H1 (cell line): Measurements from ENCODE around the gene BCL2L12. TPM values are rescaled to one million over a fixed set of nuclear protein-coding genes. Genes with fewer than 3 reads are reported as not detected.

ENCODE experiments used
- CTCF ChIA-PET: fragments of 300-600 bp; sonication (Branson Sonifier 250); formaldehyde crosslinking; loops from one replicate; lab custom pipeline; 2021; ENCODE audit not compliant: partially characterized antibody; lab: Charles Lee
- POLR2A ChIA-PET: fragments of 300-600 bp; sonication (Branson Sonifier 250); formaldehyde crosslinking; loops from one replicate; lab custom pipeline; 2021; ENCODE audit warnings: inconsistent platforms; ENCODE audit not compliant: partially characterized antibody; lab: Charles Lee
- DNase-seq, 2 experiments: peaks; one replicate each; pipeline versions ENCODE4 v3.0.0 to v3.0.0-alpha.2; 2010 to 2022; ENCODE audit warnings: low spot score in 2 of 2, low read depth in 1 of 2, mixed read lengths in 1 of 2
- FAIRE-seq: peaks from 2 replicates; lab custom pipeline; 2011; peaks lifted over from hg19 to GRCh38; lab: Jason Lieb, UNC
- H2AFZ ChIP-seq: 2 replicates; pipeline ENCODE4 v1.8.1; 2012; ENCODE audit warnings: low read length, inconsistent platforms
- H2AK5ac ChIP-seq: 2 replicates; pipeline ENCODE4 v1.6.1; 2013; ENCODE audit warnings: low read depth, low read length
- H2BK120ac ChIP-seq: replicated peaks from 2 replicates; pipeline ENCODE3; 2013; ENCODE audit warnings: low read depth, low read length, inconsistent platforms
- H2BK12ac ChIP-seq: 2 replicates; pipeline ENCODE4 v1.6.1; 2013; ENCODE audit warnings: low read depth, low read length
- H2BK15ac ChIP-seq: 2 replicates; pipeline ENCODE4 v1.6.1; 2013; ENCODE audit warnings: low read length
- H2BK20ac ChIP-seq: 2 replicates; pipeline ENCODE4 v1.6.1; 2013; ENCODE audit warnings: low read length
- H2BK5ac ChIP-seq: 2 replicates; pipeline ENCODE4 v1.6.1; 2013; ENCODE audit warnings: low read depth, low read length
- H3K14ac ChIP-seq: 2 replicates; pipeline ENCODE4 v1.6.1; 2013; ENCODE audit warnings: inconsistent platforms; ENCODE audit not compliant: insufficient read length
- H3K18ac ChIP-seq: 2 replicates; pipeline ENCODE4 v1.6.1; 2013; ENCODE audit warnings: low read length; ENCODE audit errors: extremely low read depth
- H3K23ac ChIP-seq: 2 replicates; pipeline ENCODE4 v1.6.1; 2013; ENCODE audit warnings: inconsistent platforms; ENCODE audit not compliant: insufficient read length
- H3K23me2 ChIP-seq: 2 replicates; pipeline ENCODE4 v1.6.1; 2013; ENCODE audit warnings: low read depth, low read length
- H3K27ac ChIP-seq: 2 replicates; pipeline ENCODE4 v1.6.1; 2011; ENCODE audit warnings: low read depth, low read length, inconsistent platforms
- H3K27me3 ChIP-seq, 4 experiments: replicated peaks in 1 of 4; 1 replicate in 1 of 4; 2 replicates in 3 of 4; pipeline versions ENCODE4 v1.6.1 to v1.8.1; 2011 to 2013; ENCODE audit warnings: low read length in 3 of 4, mild to moderate bottlenecking in 3 of 4, inconsistent platforms in 2 of 4, mixed read lengths in 2 of 4, moderate library complexity in 1 of 4; ENCODE audit not compliant: control insufficient read depth in 3 of 4, insufficient read depth in 3 of 4; ENCODE audit errors: extremely low read depth in 1 of 4
- H3K36me3 ChIP-seq, 4 experiments: 2 replicates each; pipeline versions ENCODE4 v1.6.1 to v1.8.1; 2011 to 2013; ENCODE audit warnings: mild to moderate bottlenecking in 4 of 4, low read length in 3 of 4, moderate library complexity in 2 of 4, control low read depth in 1 of 4, inconsistent platforms in 1 of 4; ENCODE audit not compliant: insufficient read depth in 4 of 4, control insufficient read depth in 2 of 4
- H3K4ac ChIP-seq: replicated peaks from 2 replicates; pipeline ENCODE3; 2013; ENCODE audit warnings: low read length, low read depth, mixed read lengths, inconsistent platforms; ENCODE audit not compliant: insufficient read length
- H3K4me1 ChIP-seq, 4 experiments: replicated peaks in 1 of 4; 1 replicate in 1 of 4; 2 replicates in 3 of 4; pipeline versions ENCODE4 v1.6.1 to v1.8.1; 2011 to 2013; ENCODE audit warnings: low read length in 3 of 4, inconsistent platforms in 2 of 4, mixed read lengths in 1 of 4; ENCODE audit not compliant: insufficient read depth in 4 of 4, control insufficient read depth in 3 of 4
- H3K4me2 ChIP-seq, 2 experiments: 2 replicates each; pipeline versions ENCODE4 v1.6.1 to v1.8.1; 2011 to 2013; ENCODE audit warnings: low read depth in 2 of 2, low read length in 2 of 2, control low read depth in 1 of 2, inconsistent platforms in 1 of 2, mild to moderate bottlenecking in 1 of 2; ENCODE audit not compliant: insufficient read depth in 1 of 2
- H3K4me3 ChIP-seq, 4 experiments: fragments of 200-600, 300-600 bp in 1 of 4; sonication (generic), shearing (Covaris generic), sonication (Bioruptor Twin) in 1 of 4; 2 replicates each; pipeline versions ENCODE4 v1.5.1 to v1.8.1; 2011 to 2016; ENCODE audit warnings: low read length in 4 of 4, low read depth in 3 of 4, control low read depth in 2 of 4, inconsistent platforms in 2 of 4, mild to moderate bottlenecking in 2 of 4, mixed read lengths in 1 of 4, moderate library complexity in 1 of 4; ENCODE audit not compliant: insufficient read depth in 2 of 4; ENCODE audit errors: extremely low read depth in 1 of 4
- H3K56ac ChIP-seq: replicated peaks from 2 replicates; pipeline ENCODE3; 2013; ENCODE audit warnings: low read depth, mild to moderate bottlenecking, mixed read lengths, low read length, inconsistent platforms; ENCODE audit not compliant: insufficient read length
- H3K79me1 ChIP-seq: 2 replicates; pipeline ENCODE4 v1.6.1; 2013; ENCODE audit warnings: low read depth, low read length, control low read depth
- H3K79me2 ChIP-seq, 2 experiments: 2 replicates each; pipeline versions ENCODE4 v1.6.1 to v1.8.1; 2012 to 2013; ENCODE audit warnings: low read length in 2 of 2, mild to moderate bottlenecking in 2 of 2, inconsistent platforms in 1 of 2; ENCODE audit not compliant: insufficient read depth in 2 of 2, control insufficient read depth in 1 of 2
- H3K9ac ChIP-seq, 4 experiments: replicated peaks in 1 of 4; 1 replicate in 1 of 4; 2 replicates in 3 of 4; pipeline versions ENCODE4 v1.6.1 to v1.8.1; 2011 to 2013; ENCODE audit warnings: low read depth in 3 of 4, low read length in 3 of 4, control low read depth in 2 of 4, mild to moderate bottlenecking in 2 of 4, moderate library complexity in 2 of 4, inconsistent platforms in 1 of 4; ENCODE audit errors: extremely low read depth in 1 of 4
- H3K9me3 ChIP-seq, 2 experiments: 2 replicates each; pipeline versions ENCODE4 v1.6.1 to v1.8.1; 2012 to 2013; ENCODE audit warnings: mild to moderate bottlenecking in 2 of 2, moderate library complexity in 2 of 2, control low read depth in 1 of 2, inconsistent platforms in 1 of 2, low read depth in 1 of 2, low read length in 1 of 2, mixed read lengths in 1 of 2; ENCODE audit not compliant: insufficient read depth in 2 of 2
- H4K20me1 ChIP-seq, 2 experiments: replicated peaks in 1 of 2; 2 replicates each; pipeline versions ENCODE3 to v1.8.1; 2011 to 2013; ENCODE audit warnings: inconsistent platforms in 2 of 2, low read length in 2 of 2, mild to moderate bottlenecking in 1 of 2; ENCODE audit not compliant: insufficient read depth in 2 of 2, control insufficient read depth in 1 of 2
- H4K5ac ChIP-seq: 2 replicates; pipeline ENCODE4 v1.6.1; 2013; ENCODE audit warnings: low read length, low read depth, mixed read lengths, inconsistent platforms; ENCODE audit not compliant: insufficient read length
- H4K8ac ChIP-seq: 2 replicates; pipeline ENCODE4 v1.8.0; 2013; ENCODE audit warnings: mild to moderate bottlenecking, moderate library complexity, low read length, inconsistent platforms; ENCODE audit not compliant: insufficient read depth; ENCODE audit errors: extremely low read depth
- H4K91ac ChIP-seq: replicated peaks from 2 replicates; pipeline ENCODE3; 2013; ENCODE audit warnings: low read length, mixed read lengths, inconsistent platforms; ENCODE audit not compliant: insufficient read length
- KDM1A ChIP-seq: fragments of 200-600, 300-600 bp; sonication (generic); IDR thresholded peaks from 2 replicates; pipeline ENCODE4 v1.7.1; 2016; ENCODE audit warnings: mild to moderate bottlenecking, low read length, borderline replicate concordance
- SP1 ChIP-seq: IDR thresholded peaks from 2 replicates; pipeline ENCODE4 v1.6.1; 2011; ENCODE audit warnings: low read depth, low read length
- WGBS, 2 experiments: shearing (Covaris generic) in 1 of 2; methylation state at CpG; one replicate each; pipeline versions ENCODE4 v1.1.6 to v1.1.7; 2013 to 2015; ENCODE audit warnings: low lambda C conversion rate in 2 of 2, mixed read lengths in 2 of 2, inconsistent platforms in 1 of 2, low coverage in 1 of 2, missing lambda C conversion rate in 1 of 2; ENCODE audit not compliant: insufficient replicate concordance in 2 of 2, insufficient coverage in 1 of 2, insufficient read length in 1 of 2; ENCODE audit errors: extremely low coverage in 1 of 2, missing lambda C conversion rate in 1 of 2; 5-methylcytosine and 5-hydroxymethylcytosine counted together
- polyA plus RNA-seq, 7 experiments: library from polyadenylated mRNA; depleted of rRNA in 3 of 7; stranded (reverse) in 5 of 7; unstranded in 2 of 7; fragments of >200 nt in 5 of 7; fragments of 200-250 nt in 2 of 7; gene quantifications; 1 replicate in 5 of 7; 2 replicates in 1 of 7; 4 replicates in 1 of 7; pipeline versions ENCODE4 v1.2.1 to v1.2.3, GENCODE V29; 2011 to 2013; ENCODE audit warnings: missing spikeins in 2 of 7, mixed read lengths in 2 of 7
- total RNA-seq: library from RNA; stranded (reverse); fragmentation: NEBNext Ultra II Directional; extraction: Animal tissue kit (Norgen Biotek cat#: 25700); gene quantifications from 2 replicates; pipeline ENCODE4 v1.2.1, GENCODE V29; 2021

Gene BCL2L12
- total and polyA plus RNA-seq, 2 of the 8 experiments (the other 6 are each of a cell fraction or from before 2014, with no cell fraction given), result 126 to 209 TPM

DNA sequence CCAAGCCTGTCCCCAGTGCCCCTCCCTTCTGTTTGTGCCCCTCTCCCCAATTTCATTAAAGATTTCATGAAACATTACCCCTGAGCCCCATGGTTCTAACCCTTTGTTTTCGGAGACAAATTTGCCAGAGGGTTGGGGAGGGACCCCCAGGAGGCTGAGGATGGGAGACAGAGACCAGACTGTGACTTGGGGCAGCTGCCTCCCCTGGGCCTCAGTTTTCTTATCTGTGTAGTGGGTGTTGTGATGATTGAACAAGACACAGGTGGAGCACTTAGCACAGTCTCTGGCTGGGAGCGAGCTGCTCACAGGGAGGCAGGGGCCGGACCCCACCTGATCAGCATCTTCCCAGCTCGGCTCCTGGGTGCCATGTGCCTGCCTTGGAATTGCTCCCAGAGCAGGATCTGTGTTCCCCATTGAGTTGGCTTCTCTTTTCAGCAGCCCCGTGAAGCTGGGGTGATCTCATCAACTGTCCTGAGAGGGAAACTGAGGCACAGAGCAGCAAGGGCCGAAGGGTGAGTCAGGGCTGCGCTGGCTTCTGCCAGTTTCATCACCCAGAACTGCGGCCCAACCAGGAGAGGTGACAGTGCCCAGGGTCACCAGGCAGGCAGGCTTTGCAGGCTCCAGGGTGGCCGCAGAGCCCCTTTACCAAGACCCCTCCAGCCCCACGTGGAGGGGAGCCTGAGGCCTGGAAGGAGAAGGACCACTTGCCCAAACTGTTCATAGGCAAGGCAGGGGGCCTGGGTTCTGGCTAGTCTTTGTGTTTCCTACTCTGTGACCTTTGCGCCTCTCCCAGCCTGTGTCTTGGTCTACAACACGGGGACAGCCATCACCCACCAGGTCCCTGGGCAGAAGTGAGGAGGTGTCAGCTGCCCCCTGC, 6.9 kb upstream of the BCL2L12 start:
- no peak overlapping the region for H2AK5ac ChIP-seq
- H3K36me3 ChIP-seq, result peaks cover 21 to 75% (median 57%) of the 10 kb centered on the region in 4 experiments; a peak in 7 of 8 replicates
- no peak for FAIRE-seq
- H3K23me2 ChIP-seq, result no peaks in the 10 kb centered on the region; the same call in 1 of the 2 replicates
- POLR2A ChIA-PET, result interaction anchor here (1.3 to 18.0 kb wide), 4 partner anchors 15 to 28 kb away, joined by 3 to 275 read pairs (median 121); partner anchors contain the start of genes PRMT1, RRAS and SCAF1
- peaks cover 0 to 14% (median 6%) of the 10 kb centered on the region in 4 experiments; a peak in 4 of 7 replicates for H3K4me1 ChIP-seq
- WGBS, 2 experiments, result 90% methylated on average over 12 of the region's 12 CpGs; no CpG with 5 or more reads in 1 of the 2 experiments
- H3K14ac ChIP-seq, result no peak overlapping the region
- no peaks in the 10 kb centered on the region for H3K27me3 ChIP-seq
- H3K4me3 ChIP-seq, result no peak overlapping the region
- peaks cover 7% of the 10 kb centered on the region; the same call in 1 of the 2 replicates for H3K79me1 ChIP-seq
- no peak overlapping the region for H4K5ac ChIP-seq
- no peak overlapping the region for H4K8ac ChIP-seq
- no peak overlapping the region for H2BK5ac ChIP-seq
- no peak overlapping the region for H3K27ac ChIP-seq
- no peak overlapping the region for H3K4ac ChIP-seq
- H2BK15ac ChIP-seq, result no peak overlapping the region
- H3K4me2 ChIP-seq, result no peak overlapping the region
- H2BK12ac ChIP-seq, result no peak overlapping the region
- H3K79me2 ChIP-seq, result peaks cover 0 to 6% of the 10 kb centered on the region in 2 experiments; a peak in 1 of 4 replicates
- H3K9me3 ChIP-seq, result peaks cover 9 to 11% of the 10 kb centered on the region in 2 experiments
- H2BK20ac ChIP-seq, result no peak overlapping the region
- H2AFZ ChIP-seq, result no peak overlapping the region
- no peak overlapping the region for H3K23ac ChIP-seq
- no peak overlapping the region for H4K91ac ChIP-seq
- H3K18ac ChIP-seq, result no peak overlapping the region
- H2BK120ac ChIP-seq, result no peak overlapping the region
- CTCF ChIA-PET, result interaction anchor here (1.0 to 4.4 kb wide), 4 partner anchors 14 to 26 kb away, joined by 3 to 39 read pairs (median 16); no protein-coding TSS in a partner anchor
- DNase-seq, result no peak
- no peak overlapping the region for H3K56ac ChIP-seq
- no peak overlapping the region for H3K9ac ChIP-seq
- TF ChIP-seq SP1 (no peak), KDM1A (peak; percentile 54; the same call in 1 of the 2 replicates)
- TF ChIP-seq, all 59 proteins: peak for 1
- H4K20me1 ChIP-seq, result peaks cover 13 to 21% of the 10 kb centered on the region in 2 experiments
